Fibroblast of lung (primary cell): Measurements from ENCODE around the gene ARRDC1. TPM values are rescaled to one million over a fixed set of nuclear protein-coding genes. Genes with fewer than 3 reads are reported as not detected.

Experiments used
- DNase-seq, 2 donors: peaks; one replicate each; pipeline versions ENCODE4 v3.0.0 to v3.0.0-alpha.2; 2010; ENCODE audit warnings: low read depth in 2 of 2
- H2AFZ ChIP-seq: 2 replicates; pipeline ENCODE4 v1.5.1; 2012; ENCODE audit warnings: low read length, control low read depth, inconsistent platforms
- H3K27ac ChIP-seq: 2 replicates; pipeline ENCODE4 v1.5.1; 2011; ENCODE audit warnings: low read length, control low read depth; ENCODE audit not compliant: insufficient read depth
- H3K27me3 ChIP-seq: 2 replicates; pipeline ENCODE4 v1.5.1; 2011; ENCODE audit warnings: mild to moderate bottlenecking, low read length; ENCODE audit not compliant: control insufficient read depth, insufficient read depth
- H3K36me3 ChIP-seq: 2 replicates; pipeline ENCODE4 v1.5.1; 2011; ENCODE audit warnings: low read length; ENCODE audit not compliant: control insufficient read depth, insufficient read depth
- H3K4me1 ChIP-seq: 2 replicates; pipeline ENCODE4 v1.5.1; 2011; ENCODE audit warnings: low read length; ENCODE audit not compliant: control insufficient read depth, insufficient read depth; ENCODE audit errors: extremely low read depth
- H3K4me2 ChIP-seq: 2 replicates; pipeline ENCODE4 v1.5.1; 2011; ENCODE audit warnings: low read length, control low read depth; ENCODE audit not compliant: insufficient read depth; ENCODE audit errors: extremely low read depth
- H3K4me3 ChIP-seq, 4 experiments: fragments of 200-600 bp in 1 of 4; sonication (generic) in 1 of 4; replicated peaks in 1 of 4; 2 replicates each; pipeline ENCODE4 v1.5.1; 2011 to 2016; ENCODE audit warnings: low read length in 4 of 4, low read depth in 3 of 4, mild to moderate bottlenecking in 3 of 4, control low read depth in 2 of 4, inconsistent platforms in 1 of 4, mixed read lengths in 1 of 4; ENCODE audit not compliant: insufficient read depth in 1 of 4; ENCODE audit errors: control extremely low read depth in 1 of 4
- H3K79me2 ChIP-seq: 2 replicates; pipeline ENCODE4 v1.5.1; 2012; ENCODE audit warnings: mild to moderate bottlenecking, low read length, inconsistent platforms; ENCODE audit not compliant: control insufficient read depth, insufficient read depth
- H3K9ac ChIP-seq: 2 replicates; pipeline ENCODE4 v1.5.1; 2011; ENCODE audit warnings: mild to moderate bottlenecking, low read length, control low read depth; ENCODE audit not compliant: insufficient read depth
- H3K9me3 ChIP-seq: 2 replicates; pipeline ENCODE4 v1.5.1; 2012; ENCODE audit warnings: low read depth, low read length; ENCODE audit not compliant: control insufficient read depth, insufficient read depth
- H4K20me1 ChIP-seq: 2 replicates; pipeline ENCODE4 v1.5.1; 2011; ENCODE audit warnings: low read length; ENCODE audit not compliant: control insufficient read depth, insufficient read depth; ENCODE audit errors: extremely low read depth
- EZH2 ChIP-seq: IDR thresholded peaks from 2 replicates; pipeline ENCODE4 v1.5.1; 2012; ENCODE audit warnings: low read length, control low read depth, mild to moderate bottlenecking; ENCODE audit errors: missing control alignments
- polyA minus RNA-seq: library from RNA; depleted of rRNA, polyadenylated mRNA; stranded (reverse); fragments of >200 nt; gene quantifications from 2 replicates; pipeline ENCODE4 v1.2.3, GENCODE V29; 2011; ENCODE audit warnings: low replicate concordance
- polyA plus RNA-seq, 2 donors: library from polyadenylated mRNA; depleted of rRNA in 1 of 2; stranded (reverse) in 1 of 2; unstranded in 1 of 2; fragments of >200 nt; gene quantifications; 2 replicates each; pipeline ENCODE4 v1.2.1, GENCODE V29; 2011 to 2012; ENCODE audit warnings: missing spikeins in 1 of 2
- total RNA-seq: library from RNA; depleted of rRNA; stranded (reverse); fragments of >200 nt; gene quantifications from 2 replicates; pipeline ENCODE4 v1.2.1, GENCODE V29; 2014
- TF ChIP-seq, protein P1 (sequence below), 2 donors: IDR thresholded peaks in 1 of 2; conservative IDR thresholded peaks in 1 of 2; 1 replicate in 1 of 2; 2 replicates in 1 of 2; pipeline ENCODE4 v1.5.1; 2011 to 2012; ENCODE audit warnings: low read length in 2 of 2, control low read depth in 1 of 2, inconsistent platforms in 1 of 2, low read depth in 1 of 2, mild to moderate bottlenecking in 1 of 2

Gene ARRDC1, protein sequence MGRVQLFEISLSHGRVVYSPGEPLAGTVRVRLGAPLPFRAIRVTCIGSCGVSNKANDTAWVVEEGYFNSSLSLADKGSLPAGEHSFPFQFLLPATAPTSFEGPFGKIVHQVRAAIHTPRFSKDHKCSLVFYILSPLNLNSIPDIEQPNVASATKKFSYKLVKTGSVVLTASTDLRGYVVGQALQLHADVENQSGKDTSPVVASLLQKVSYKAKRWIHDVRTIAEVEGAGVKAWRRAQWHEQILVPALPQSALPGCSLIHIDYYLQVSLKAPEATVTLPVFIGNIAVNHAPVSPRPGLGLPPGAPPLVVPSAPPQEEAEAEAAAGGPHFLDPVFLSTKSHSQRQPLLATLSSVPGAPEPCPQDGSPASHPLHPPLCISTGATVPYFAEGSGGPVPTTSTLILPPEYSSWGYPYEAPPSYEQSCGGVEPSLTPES
- total RNA-seq: 11.0 and 17.2 TPM in 2 replicates
- polyA plus RNA-seq: 8.3 and 11.8 TPM in 2 replicates
- polyA plus RNA-seq (2012): 8.0 and 14.2 TPM in 2 replicates
- polyA minus RNA-seq: 27.8 and 28.5 TPM in 2 replicates

DNA sequence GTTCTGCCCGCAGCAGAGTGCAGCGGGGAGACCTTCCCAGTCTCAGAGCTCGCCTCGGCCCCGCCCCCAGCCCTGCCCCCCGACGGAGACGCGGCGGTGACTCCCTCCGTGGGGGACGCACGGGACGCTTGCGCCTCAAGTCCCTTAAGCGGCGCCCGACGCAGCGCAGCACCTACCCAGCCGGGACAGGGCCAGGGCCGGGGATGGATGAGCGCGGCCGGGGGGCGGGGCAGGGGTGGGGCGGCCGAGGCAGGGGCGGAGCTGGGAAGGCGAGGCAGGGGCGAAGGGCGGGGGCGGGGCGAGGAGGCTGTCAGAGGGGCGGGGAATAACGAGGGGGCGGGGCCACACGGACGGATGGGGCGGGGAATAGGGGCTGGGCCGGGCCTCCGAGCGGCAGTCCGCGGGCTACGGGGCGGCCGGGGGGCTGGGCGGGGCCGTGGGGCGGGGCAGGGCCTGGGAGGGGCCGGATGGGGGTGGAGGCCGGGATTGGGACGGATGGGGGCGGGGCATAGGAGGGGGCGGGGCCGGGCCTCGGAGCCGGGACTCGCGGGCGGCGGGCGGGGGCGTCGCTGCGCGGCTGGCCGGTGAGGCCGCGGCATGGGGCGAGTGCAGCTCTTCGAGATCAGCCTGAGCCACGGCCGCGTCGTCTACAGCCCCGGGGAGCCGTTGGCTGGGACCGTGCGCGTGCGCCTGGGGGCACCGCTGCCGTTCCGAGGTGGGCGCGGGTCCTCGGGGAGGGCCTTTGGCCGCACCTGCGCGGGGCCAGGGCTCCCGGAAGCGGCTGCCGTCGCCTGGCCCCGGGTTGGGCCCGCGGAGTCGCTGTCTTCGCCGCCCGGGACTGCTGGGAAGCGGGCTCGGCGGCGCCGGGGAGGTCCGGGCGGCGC is at the start of gene ARRDC1:
Gene ARRDC1 (plus strand): TSS at position 566 of the 884 bp plus-strand sequence. CDS start 32 bp downstream, at position 598.
- peak within 1 kb of the TSS; percentile 27 to 75 (median 58) for H3K4me3 ChIP-seq
- no peaks in the 10 kb centered on the region for H4K20me1 ChIP-seq
- H3K4me2 ChIP-seq: peak within 1 kb of the TSS; percentile 93
- no peaks in the 10 kb centered on the region for H3K36me3 ChIP-seq
- TF ChIP-seq EZH2: no peak
- TF ChIP-seq, protein P1, sequence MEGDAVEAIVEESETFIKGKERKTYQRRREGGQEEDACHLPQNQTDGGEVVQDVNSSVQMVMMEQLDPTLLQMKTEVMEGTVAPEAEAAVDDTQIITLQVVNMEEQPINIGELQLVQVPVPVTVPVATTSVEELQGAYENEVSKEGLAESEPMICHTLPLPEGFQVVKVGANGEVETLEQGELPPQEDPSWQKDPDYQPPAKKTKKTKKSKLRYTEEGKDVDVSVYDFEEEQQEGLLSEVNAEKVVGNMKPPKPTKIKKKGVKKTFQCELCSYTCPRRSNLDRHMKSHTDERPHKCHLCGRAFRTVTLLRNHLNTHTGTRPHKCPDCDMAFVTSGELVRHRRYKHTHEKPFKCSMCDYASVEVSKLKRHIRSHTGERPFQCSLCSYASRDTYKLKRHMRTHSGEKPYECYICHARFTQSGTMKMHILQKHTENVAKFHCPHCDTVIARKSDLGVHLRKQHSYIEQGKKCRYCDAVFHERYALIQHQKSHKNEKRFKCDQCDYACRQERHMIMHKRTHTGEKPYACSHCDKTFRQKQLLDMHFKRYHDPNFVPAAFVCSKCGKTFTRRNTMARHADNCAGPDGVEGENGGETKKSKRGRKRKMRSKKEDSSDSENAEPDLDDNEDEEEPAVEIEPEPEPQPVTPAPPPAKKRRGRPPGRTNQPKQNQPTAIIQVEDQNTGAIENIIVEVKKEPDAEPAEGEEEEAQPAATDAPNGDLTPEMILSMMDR (conservative IDR thresholded peaks at IDR 0.05 in 1 of 2, IDR thresholded peaks at IDR 0.05 in 1 of 2; ENCODE audit: low read depth in 1 of 2, low read length in 2 of 2): no peak
- peak; percentile 78 to 89 for DNase-seq
- H3K9ac ChIP-seq: peak within 1 kb of the TSS; percentile 70
- peak within 1 kb of the TSS; percentile 76 for H2AFZ ChIP-seq
- no peaks in the 10 kb centered on the region for H3K9me3 ChIP-seq
- no peak within 1 kb of the TSS for H3K27ac ChIP-seq
- H3K27me3 ChIP-seq: peaks cover 4% of the 10 kb centered on the region
- peaks cover 2% of the 10 kb centered on the region for H3K79me2 ChIP-seq
- peaks cover 7% of the 10 kb centered on the region for H3K4me1 ChIP-seq

DNA sequence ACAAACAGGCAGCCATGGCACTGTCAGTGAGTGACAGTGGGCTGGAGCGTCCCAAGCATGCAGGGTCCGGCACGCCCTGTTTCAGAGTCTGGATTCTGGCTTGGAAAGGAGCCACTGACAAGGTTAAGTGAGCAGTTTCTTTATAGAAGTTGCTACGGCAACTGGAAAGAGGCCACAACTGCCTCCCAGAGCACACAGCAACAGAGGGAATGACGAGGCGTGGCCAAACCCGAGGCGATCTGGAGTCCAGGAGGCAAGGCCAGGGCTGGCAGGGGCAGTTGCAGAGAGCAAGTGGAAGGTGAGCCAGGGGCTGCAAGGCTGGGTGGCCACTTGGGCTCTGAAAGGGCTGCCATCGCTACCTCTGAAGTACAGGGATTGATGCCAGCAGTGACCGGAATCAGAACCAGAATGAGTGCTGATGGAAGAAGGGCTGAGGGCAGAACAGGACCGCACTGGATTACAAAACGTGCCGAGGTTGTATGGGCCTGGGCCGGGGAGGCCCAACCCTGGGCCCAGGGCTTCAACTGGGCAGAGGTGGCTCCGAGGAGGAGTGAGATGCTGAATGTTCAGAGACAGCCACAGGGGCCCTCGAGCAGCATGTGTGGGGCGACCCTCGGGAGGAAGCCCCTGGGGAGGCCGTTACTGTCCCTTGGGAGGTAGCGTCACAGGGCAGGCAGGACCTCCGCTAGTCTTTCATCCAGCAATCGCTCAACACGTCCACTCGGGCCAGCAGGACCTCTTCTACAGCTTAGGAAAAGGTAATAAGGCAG is 49.2 kb upstream of the ARRDC1 start:
- H3K36me3 ChIP-seq: peaks cover 12% of the 10 kb centered on the region
- peak; percentile 29 to 67 for DNase-seq

More for the DNA sequence above, 49.2 kb upstream of the ARRDC1 start:
- Histone ChIP-seq H3K4me2 (no peak overlapping the region), H2AFZ (no peak overlapping the region), H3K9me3 (no peaks in the 10 kb centered on the region), H3K4me1 (peaks cover 4% of the 10 kb centered on the region), H3K27me3 (no peaks in the 10 kb centered on the region), H3K4me3 (no peak overlapping the region), H3K27ac (no peak overlapping the region), H4K20me1 (no peaks in the 10 kb centered on the region), H3K79me2 (peaks cover 4% of the 10 kb centered on the region), H3K9ac (no peak overlapping the region)
- TF ChIP-seq, protein P1 (conservative IDR thresholded peaks at IDR 0.05 in 1 of 2, IDR thresholded peaks at IDR 0.05 in 1 of 2; ENCODE audit: low read depth in 1 of 2, low read length in 2 of 2): no peak
- TF ChIP-seq EZH2: no peak
